ENCODE measurements around the gene DOK3. TPM values are rescaled to one million over a fixed set of nuclear protein-coding genes. Genes with fewer than 3 reads are reported as not detected.

The DOK3 gene
- total and polyA plus RNA-seq, 2 donors (not counting 1 experiment from before 2014, with no cell fraction given) = 103 to 115 TPM

DNA sequence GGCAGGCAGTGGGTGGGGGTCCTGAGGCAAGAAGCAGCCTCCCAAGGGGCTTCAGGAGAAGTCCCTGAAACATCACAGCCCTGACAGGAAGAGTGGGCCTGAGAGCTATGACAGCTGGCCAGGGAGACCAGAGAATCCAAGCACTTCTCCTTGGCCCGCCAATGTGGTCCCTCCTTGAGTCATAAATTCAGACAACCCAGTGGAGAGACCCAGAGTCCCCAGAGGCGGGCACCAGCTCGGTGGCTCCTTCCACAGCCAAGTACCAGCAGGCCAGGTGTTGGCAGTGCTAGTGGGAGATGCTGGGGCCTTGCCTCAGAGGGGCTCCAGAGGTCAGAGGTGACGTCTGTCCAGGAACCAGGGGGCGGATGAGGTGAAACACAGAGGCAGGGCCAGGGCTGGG is 1.6 kb upstream of the DOK3 start:
- no peaks in the 10 kb centered on the region for H3K27me3 ChIP-seq (replicated peaks in 1 of 4; ENCODE audit: control extremely low read depth in 1 of 4, control insufficient read depth in 3 of 4, insufficient read depth in 4 of 4, low read length in 3 of 4)
- intact Hi-C loops (cut with micrococcal nuclease) = loop anchor here (2.0 kb wide), 2 partner anchors 56 to 82 kb away; partner anchors contain the start of gene TMED9
- Mint-ChIP-seq H3K9me3 (ENCODE audit: insufficient read depth) (no peaks in the 10 kb centered on the region), H3K4me1 (peaks cover 60% of the 10 kb centered on the region), H3K27ac (peak overlapping the region; percentile 98), H3K4me3 (peak overlapping the region; percentile 94), H3K27me3 (no peaks in the 10 kb centered on the region)
- H2AFZ ChIP-seq (ENCODE audit: insufficient read depth, low read depth, low read length, poor library complexity, severe bottlenecking) = peak overlapping the region; percentile 63
- H4K20me1 ChIP-seq (ENCODE audit: control insufficient read depth, insufficient read depth, low read length, poor library complexity, severe bottlenecking) = peaks cover 27% of the 10 kb centered on the region
- WGBS (ENCODE audit: insufficient coverage) = 50% methylated on average over 5 of the region's 5 CpGs
- TF ChIP-seq, protein P1, sequence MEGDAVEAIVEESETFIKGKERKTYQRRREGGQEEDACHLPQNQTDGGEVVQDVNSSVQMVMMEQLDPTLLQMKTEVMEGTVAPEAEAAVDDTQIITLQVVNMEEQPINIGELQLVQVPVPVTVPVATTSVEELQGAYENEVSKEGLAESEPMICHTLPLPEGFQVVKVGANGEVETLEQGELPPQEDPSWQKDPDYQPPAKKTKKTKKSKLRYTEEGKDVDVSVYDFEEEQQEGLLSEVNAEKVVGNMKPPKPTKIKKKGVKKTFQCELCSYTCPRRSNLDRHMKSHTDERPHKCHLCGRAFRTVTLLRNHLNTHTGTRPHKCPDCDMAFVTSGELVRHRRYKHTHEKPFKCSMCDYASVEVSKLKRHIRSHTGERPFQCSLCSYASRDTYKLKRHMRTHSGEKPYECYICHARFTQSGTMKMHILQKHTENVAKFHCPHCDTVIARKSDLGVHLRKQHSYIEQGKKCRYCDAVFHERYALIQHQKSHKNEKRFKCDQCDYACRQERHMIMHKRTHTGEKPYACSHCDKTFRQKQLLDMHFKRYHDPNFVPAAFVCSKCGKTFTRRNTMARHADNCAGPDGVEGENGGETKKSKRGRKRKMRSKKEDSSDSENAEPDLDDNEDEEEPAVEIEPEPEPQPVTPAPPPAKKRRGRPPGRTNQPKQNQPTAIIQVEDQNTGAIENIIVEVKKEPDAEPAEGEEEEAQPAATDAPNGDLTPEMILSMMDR (IDR thresholded peaks at IDR 0.05) = no peak
- TF ChIP-seq EZH2 (IDR thresholded peaks at IDR 0.05; ENCODE audit: borderline replicate concordance, insufficient read depth, low read depth, low read length, poor library complexity, severe bottlenecking) = no peak
- H3K4me3 ChIP-seq (ENCODE audit: control extremely low read depth in 1 of 5, extremely low read depth in 1 of 5, insufficient read depth in 1 of 5, low read depth in 2 of 5, low read length in 4 of 5) = peak overlapping the region in 1 of 5 experiments; percentile 11
- DNase-seq (no peak), ATAC-seq (ENCODE audit: low read depth) (no peak)
- peak overlapping the region; percentile 91 to 96 for H3K27ac ChIP-seq (ENCODE audit: low read length in 2 of 2)
- H3K9ac ChIP-seq (ENCODE audit: low read length) = peak overlapping the region; percentile 86
- H3K36me3 ChIP-seq (replicated peaks in 1 of 2; ENCODE audit: control extremely low read depth in 1 of 2, control insufficient read depth in 1 of 2, extremely low read depth in 1 of 2, insufficient read depth in 2 of 2, low read length in 1 of 2) = peaks cover 0 to 58% of the 10 kb centered on the region in 2 experiments
- peaks cover 45 to 58% of the 10 kb centered on the region in 2 donors for H3K4me1 ChIP-seq (ENCODE audit: control insufficient read depth in 2 of 2, insufficient read depth in 2 of 2, low read length in 2 of 2)
- ChIA-PET CTCF (interaction anchor here (0.9 to 5.5 kb wide), 6 partner anchors 11 to 159 kb away, joined by 3 to 70 read pairs (median 12); partner anchors contain the start of genes LMAN2 and PDLIM7), POLR2A (interaction anchor here (1.0 to 3.8 kb wide), 4 partner anchors 10 to 88 kb away, joined by 3 to 19 read pairs (median 5); partner anchors contain the start of genes GRK6 and PDLIM7)
- H3K9me3 ChIP-seq (ENCODE audit: control extremely low read depth in 1 of 3, control insufficient read depth in 2 of 3, insufficient read depth in 1 of 3, low read length in 2 of 3) = no peaks in the 10 kb centered on the region
- H3K4me2 ChIP-seq (replicated peaks; ENCODE audit: low read depth, low read length, poor library complexity, severe bottlenecking) = peak overlapping the region; percentile 97
- peaks cover 72% of the 10 kb centered on the region for H3K79me2 ChIP-seq (ENCODE audit: control insufficient read depth, insufficient read depth, low read length)

DNA sequence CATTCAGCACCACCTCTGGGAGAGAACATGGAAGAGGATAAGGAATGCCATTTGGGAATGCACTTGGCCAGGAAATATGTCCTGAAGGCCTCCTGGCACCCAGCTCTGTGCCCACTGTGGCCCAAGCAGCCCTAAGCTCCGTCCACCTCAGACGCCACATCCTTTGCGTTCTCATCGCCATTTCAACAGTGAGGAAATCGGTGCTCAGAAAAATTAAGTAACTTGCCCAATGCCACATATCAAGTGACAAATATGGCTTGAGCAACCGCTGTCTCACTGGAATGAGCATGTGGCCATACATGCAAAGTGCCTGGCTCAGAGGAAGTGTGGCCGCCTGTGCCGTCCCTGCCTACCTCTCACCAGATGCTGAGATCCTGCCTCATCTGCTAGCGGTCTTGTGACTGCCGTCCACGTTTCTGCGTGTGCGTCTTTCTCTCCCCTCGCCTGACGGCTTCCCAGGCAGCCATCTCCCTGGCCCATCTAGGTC is 984 bp upstream of the DOK3 start:
- peak overlapping the region; percentile 94 for H3K4me3 Mint-ChIP-seq
- ChIA-PET CTCF (interaction anchor here (0.9 to 5.5 kb wide), 9 partner anchors 11 to 159 kb away, joined by 3 to 70 read pairs (median 4); partner anchors contain the start of genes LMAN2, PDLIM7 and TMED9), POLR2A (interaction anchor here (1.0 to 4.1 kb wide), 7 partner anchors 10 to 609 kb away, joined by 3 to 19 read pairs (median 6); partner anchors contain the start of genes GRK6 and PDLIM7)
- no peaks in the 10 kb centered on the region for H3K9me3 ChIP-seq (ENCODE audit: control extremely low read depth in 1 of 3, control insufficient read depth in 2 of 3, insufficient read depth in 1 of 3, low read length in 2 of 3)
- H3K36me3 ChIP-seq (replicated peaks in 1 of 2; ENCODE audit: control extremely low read depth in 1 of 2, control insufficient read depth in 1 of 2, extremely low read depth in 1 of 2, insufficient read depth in 2 of 2, low read length in 1 of 2) = peaks cover 0 to 55% of the 10 kb centered on the region in 2 experiments
- H3K79me2 ChIP-seq (ENCODE audit: control insufficient read depth, insufficient read depth, low read length) = peaks cover 66% of the 10 kb centered on the region
- H3K9ac ChIP-seq (ENCODE audit: low read length) = peak overlapping the region; percentile 86
- TF ChIP-seq, protein P1 (IDR thresholded peaks at IDR 0.05) = peak; percentile 15
- TF ChIP-seq EZH2 (IDR thresholded peaks at IDR 0.05; ENCODE audit: borderline replicate concordance, insufficient read depth, low read depth, low read length, poor library complexity, severe bottlenecking) = no peak
- intact Hi-C loops (cut with micrococcal nuclease) = loop anchor here (1.0 to 2.0 kb wide), 5 partner anchors 13 to 153 kb away; partner anchors contain the start of genes GRK6, PDLIM7, RGS14 and TMED9
- H3K4me3 ChIP-seq (ENCODE audit: control extremely low read depth in 1 of 5, extremely low read depth in 1 of 5, insufficient read depth in 1 of 5, low read depth in 2 of 5, low read length in 4 of 5) = peak overlapping the region; percentile 3 to 95 (median 75)
- H4K20me1 ChIP-seq (ENCODE audit: control insufficient read depth, insufficient read depth, low read length, poor library complexity, severe bottlenecking) = peaks cover 22% of the 10 kb centered on the region
- 21% methylated on average over 15 of the region's 15 CpGs for WGBS (ENCODE audit: insufficient coverage)
- peak; percentile 64 for ATAC-seq (ENCODE audit: low read depth)
- no peaks in the 10 kb centered on the region for H3K27me3 Mint-ChIP-seq
- H3K4me1 ChIP-seq (ENCODE audit: control insufficient read depth in 2 of 2, insufficient read depth in 2 of 2, low read length in 2 of 2) = peaks cover 39 to 53% of the 10 kb centered on the region in 2 donors
- H3K4me1 Mint-ChIP-seq = peaks cover 55% of the 10 kb centered on the region
- H3K27me3 ChIP-seq (replicated peaks in 1 of 4; ENCODE audit: control extremely low read depth in 1 of 4, control insufficient read depth in 3 of 4, insufficient read depth in 4 of 4, low read length in 3 of 4) = no peaks in the 10 kb centered on the region
- H3K9me3 Mint-ChIP-seq (ENCODE audit: insufficient read depth) = no peaks in the 10 kb centered on the region
- H3K27ac Mint-ChIP-seq = peak overlapping the region; percentile 98
- peak overlapping the region; percentile 63 for H2AFZ ChIP-seq (ENCODE audit: insufficient read depth, low read depth, low read length, poor library complexity, severe bottlenecking)
- DNase-seq = peak; percentile 92
- peak overlapping the region; percentile 97 for H3K4me2 ChIP-seq (replicated peaks; ENCODE audit: low read depth, low read length, poor library complexity, severe bottlenecking)
- H3K27ac ChIP-seq (ENCODE audit: low read length in 2 of 2) = peak overlapping the region; percentile 91 to 96
